Mesodermal cell (in vitro differentiated cells): ENCODE results near the gene SLC46A2.

Source experiments
- H3K27ac ChIP-seq: 2 replicates; pipeline ENCODE4 v1.7.0; 2013; ENCODE audit warnings: mild to moderate bottlenecking, low read depth, low read length, moderate library complexity; ENCODE audit not compliant: severe bottlenecking
- H3K36me3 ChIP-seq: 2 replicates; pipeline ENCODE4 v1.7.1; 2013; ENCODE audit warnings: mild to moderate bottlenecking, low read length, moderate library complexity; ENCODE audit not compliant: control insufficient read depth, insufficient read depth
- H3K4me1 ChIP-seq: one replicate; pipeline ENCODE4 v1.7.1; 2013; ENCODE audit warnings: mild to moderate bottlenecking, low read length; ENCODE audit not compliant: insufficient read depth, control insufficient read depth, poor library complexity, severe bottlenecking
- H3K4me3 ChIP-seq: 2 replicates; pipeline ENCODE4 v1.7.0; 2013; ENCODE audit warnings: low read length, control low read depth, mild to moderate bottlenecking; ENCODE audit not compliant: insufficient read depth, poor library complexity, severe bottlenecking; ENCODE audit errors: extremely low read depth
- H3K9me3 ChIP-seq: 2 replicates; pipeline ENCODE4 v1.7.1; 2013; ENCODE audit warnings: mild to moderate bottlenecking, low read length, moderate library complexity; ENCODE audit not compliant: control insufficient read depth
- WGBS, 2 experiments: methylation state at CpG; one replicate each; pipeline ENCODE4 v1.1.5; 2013; ENCODE audit warnings: missing lambda C conversion rate in 2 of 2; ENCODE audit not compliant: insufficient coverage in 2 of 2; 5-methylcytosine and 5-hydroxymethylcytosine counted together

Gene SLC46A2

GRCh38 chr9:112848316-112849151, 42.1 kb downstream of the SLC46A2 start:
- Histone ChIP-seq H3K27ac (no peak overlapping the region), H3K9me3 (no peaks in the 10 kb centered on the region), H3K4me1 (no peaks in the 10 kb centered on the region), H3K36me3 (peaks cover 4% of the 10 kb centered on the region), H3K4me3 (no peak overlapping the region)
- WGBS, 2 experiments = 82 to 88% methylated on average over 11 to 13 of the region's 13 CpGs

GRCh38 chr9:112846528-112847488, 43.9 kb downstream of the SLC46A2 start:
- Histone ChIP-seq H3K9me3 (no peaks in the 10 kb centered on the region), H3K27ac (no peak overlapping the region), H3K4me1 (no peaks in the 10 kb centered on the region), H3K36me3 (peaks cover under 1% of the 10 kb centered on the region), H3K4me3 (no peak overlapping the region)
- 89 to 93% methylated on average over 8 to 11 of the region's 14 CpGs for WGBS, 2 experiments

- peaks cover under 1% of the 10 kb centered on the region for H3K36me3 ChIP-seq
- no peak overlapping the region for H3K27ac ChIP-seq
- no peaks in the 10 kb centered on the region for H3K9me3 ChIP-seq
- no peak overlapping the region for H3K4me3 ChIP-seq
- no peaks in the 10 kb centered on the region for H3K4me1 ChIP-seq
- WGBS, 2 experiments = 32 to 40% methylated on average over 12 to 13 of the region's 15 CpGs
These were observed 45.7 kb downstream of the SLC46A2 start for GRCh38 chr9:112844771-112845542.

- no peak overlapping the region for H3K27ac ChIP-seq
- H3K9me3 ChIP-seq = no peaks in the 10 kb centered on the region
- H3K4me1 ChIP-seq = no peaks in the 10 kb centered on the region
- WGBS, 2 experiments = 98 to 100% methylated on average over 2 to 3 of the region's 4 CpGs
- H3K36me3 ChIP-seq = peaks cover 14% of the 10 kb centered on the region
- no peak overlapping the region for H3K4me3 ChIP-seq
These were observed 48.1 kb downstream of the SLC46A2 start for GRCh38 chr9:112842555-112842954.

- Histone ChIP-seq H3K36me3 (peaks cover 22% of the 10 kb centered on the region), H3K9me3 (no peaks in the 10 kb centered on the region), H3K4me1 (no peaks in the 10 kb centered on the region), H3K27ac (no peak overlapping the region), H3K4me3 (no peak overlapping the region)
- 66% methylated on average over 2 of the region's 3 CpGs; no CpG with 5 or more reads in 1 of the 2 experiments for WGBS, 2 experiments
These were observed 49.4 kb downstream of the SLC46A2 start for GRCh38 chr9:112841261-112841660.

- Histone ChIP-seq H3K4me1 (no peaks in the 10 kb centered on the region), H3K9me3 (no peaks in the 10 kb centered on the region), H3K27ac (no peak overlapping the region), H3K4me3 (no peak overlapping the region), H3K36me3 (peaks cover 22% of the 10 kb centered on the region)
- 86 to 100% methylated on average over 6 to 8 of the region's 8 CpGs for WGBS, 2 experiments
These were observed 51.3 kb downstream of the SLC46A2 start for GRCh38 chr9:112839331-112839730.

GRCh38 chr9:112838342-112838741, 52.3 kb downstream of the SLC46A2 start:
- Histone ChIP-seq H3K36me3 (peaks cover 22% of the 10 kb centered on the region), H3K9me3 (no peaks in the 10 kb centered on the region), H3K27ac (no peak overlapping the region), H3K4me1 (no peaks in the 10 kb centered on the region), H3K4me3 (no peak overlapping the region)
- 71 to 80% methylated on average over 2 of the region's 2 CpGs for WGBS, 2 experiments

- no peak overlapping the region for H3K27ac ChIP-seq
- 76 to 100% methylated on average over 1 to 3 of the region's 3 CpGs for WGBS, 2 experiments
- H3K36me3 ChIP-seq = peaks cover 22% of the 10 kb centered on the region
- no peaks in the 10 kb centered on the region for H3K9me3 ChIP-seq
- no peak overlapping the region for H3K4me3 ChIP-seq
- H3K4me1 ChIP-seq = no peaks in the 10 kb centered on the region
These were observed 54.3 kb downstream of the SLC46A2 start for GRCh38 chr9:112836394-112836793.

GRCh38 chr9:112833081-112833480, 57.6 kb downstream of the SLC46A2 start:
- Histone ChIP-seq H3K4me3 (no peak overlapping the region), H3K9me3 (no peaks in the 10 kb centered on the region), H3K36me3 (peaks cover 9% of the 10 kb centered on the region), H3K4me1 (no peaks in the 10 kb centered on the region), H3K27ac (no peak overlapping the region)
- WGBS, 2 experiments = 88 to 100% methylated on average over 1 to 4 of the region's 4 CpGs

- no peaks in the 10 kb centered on the region for H3K9me3 ChIP-seq
- H3K27ac ChIP-seq = no peak overlapping the region
- peaks cover 6% of the 10 kb centered on the region for H3K36me3 ChIP-seq
- H3K4me3 ChIP-seq = no peak overlapping the region
- WGBS, 2 experiments = 93 to 97% methylated on average over 3 of the region's 3 CpGs
- no peaks in the 10 kb centered on the region for H3K4me1 ChIP-seq
These were observed 58.7 kb downstream of the SLC46A2 start for GRCh38 chr9:112831969-112832368.
